NB4 (cell line): Measurements from ENCODE around the gene NISCH.

Source experiments
- DNase-seq: peaks from one replicate; pipeline ENCODE4 v3.0.0; 2010; ENCODE audit warnings: low read depth
- H3K4me3 ChIP-seq: one replicate; pipeline ENCODE4 v1.5.1; 2011; ENCODE audit warnings: mild to moderate bottlenecking, low read depth, low read length, moderate library complexity
- CTCF ChIP-seq: IDR thresholded peaks from one replicate; pipeline ENCODE4 v1.5.1; 2012; ENCODE audit warnings: low read depth, low read length
- MAX ChIP-seq: IDR thresholded peaks from 2 replicates; pipeline ENCODE4 v1.6.1; 2011; ENCODE audit warnings: low read depth, low read length
- MYC ChIP-seq: IDR thresholded peaks from 2 replicates; pipeline ENCODE4 v1.6.1; 2011; ENCODE audit warnings: low read depth, low read length
- POLR2A ChIP-seq: IDR thresholded peaks from 2 replicates; pipeline ENCODE4 v1.6.1; 2011; ENCODE audit warnings: mild to moderate bottlenecking; ENCODE audit not compliant: insufficient read length; ENCODE audit errors: extremely low read depth

Gene NISCH

GRCh38 chr3:52509753-52510328 is 54.4 kb downstream of the NISCH start:
- no peak for TF ChIP-seq MAX
- TF ChIP-seq MYC = no peak
- TF ChIP-seq CTCF = no peak
- TF ChIP-seq POLR2A = no peak
- no peak for DNase-seq
- no peak overlapping the region for H3K4me3 ChIP-seq

GRCh38 chr3:52511509-52511908 is 56.1 kb downstream of the NISCH start:
- H3K4me3 ChIP-seq = no peak overlapping the region
- no peak for TF ChIP-seq CTCF
- no peak for TF ChIP-seq POLR2A
- TF ChIP-seq MYC = no peak
- no peak for TF ChIP-seq MAX
- DNase-seq = no peak

- DNase-seq = no peak
- no peak for TF ChIP-seq CTCF
- no peak for TF ChIP-seq MYC
- no peak for TF ChIP-seq POLR2A
- no peak for TF ChIP-seq MAX
- no peak overlapping the region for H3K4me3 ChIP-seq
Observed at GRCh38 chr3:52512105-52512504, 56.7 kb downstream of the NISCH start.

- no peak overlapping the region for H3K4me3 ChIP-seq
- TF ChIP-seq POLR2A = no peak
- TF ChIP-seq MYC = no peak
- TF ChIP-seq MAX = no peak
- TF ChIP-seq CTCF = no peak
- no peak for DNase-seq
Observed at GRCh38 chr3:52512727-52513126, 57.3 kb downstream of the NISCH start.

GRCh38 chr3:52513281-52513680 is 57.9 kb downstream of the NISCH start:
- H3K4me3 ChIP-seq = no peak overlapping the region
- TF ChIP-seq CTCF = no peak
- TF ChIP-seq MAX = no peak
- no peak for TF ChIP-seq POLR2A
- TF ChIP-seq MYC = no peak
- no peak for DNase-seq

GRCh38 chr3:52514576-52514975 is 59.2 kb downstream of the NISCH start:
- TF ChIP-seq MAX = no peak
- no peak for TF ChIP-seq MYC
- TF ChIP-seq CTCF = no peak
- no peak for TF ChIP-seq POLR2A
- no peak overlapping the region for H3K4me3 ChIP-seq
- DNase-seq = no peak
